ENCODE measurements around the gene DNAJC4. TPM values are rescaled to one million over a fixed set of nuclear protein-coding genes. Genes with fewer than 3 reads are reported as not detected.

Gene DNAJC4
- total RNA-seq (10 to 100 TPM; 28.1 to 39.1 (median 33.0) TPM), polyA plus RNA-seq (100 to 1,000 TPM in 1 of 2 donors, 10 to 100 TPM in 1; 92.9 to 125 TPM)

GRCh38 chr11:64230171-64230984 lies at the start of gene DNAJC4:
Gene DNAJC4, plus strand, starts transcription at chr11:64230548. Its CDS starts 307 bp downstream, at chr11:64230855.
- 0% methylated on average over 61 to 62 of the region's 62 CpGs for WGBS, 2 donors
- DNase-seq (peak; percentile 92 to 96 (median 94)), ATAC-seq (peak; percentile 53 to 73 (median 66)), FAIRE-seq (no peak)
- TF ChIP-seq CTCF (IDR thresholded peaks at IDR 0.05), result no peak
- Histone ChIP-seq H3K9me3 (no peaks in the 10 kb centered on the region), H3K27me3 (no peaks in the 10 kb centered on the region), H3K27ac (peak within 1 kb of the TSS; percentile 86 to 95 (median 90)), H3K4me1 (peaks cover 11 to 40% (median 14%) of the 10 kb centered on the region in 3 donors), H3K36me3 (no peaks in the 10 kb centered on the region), H3K4me3 (peak within 1 kb of the TSS; percentile 50 to 81 (median 68))
- intact Hi-C loops (cut with DNase I), result no loop called here

GRCh38 chr11:64180891-64181290 lies 49.5 kb upstream of the DNAJC4 start:
- intact Hi-C loops (cut with DNase I), result no loop called here
- ATAC-seq, result no peak
- 57 to 58% methylated on average over 5 of the region's 5 CpGs for WGBS, 2 donors

GRCh38 chr11:64181506-64182411 lies 48.6 kb upstream of the DNAJC4 start:
- ATAC-seq (peak; percentile 57 to 67 (median 64)), DNase-seq (peak; percentile 86 to 95 (median 93)), FAIRE-seq (no peak)
- no peaks in the 10 kb centered on the region for H3K9me3 ChIP-seq
- intact Hi-C loops (cut with DNase I), result no loop called here
- H3K36me3 ChIP-seq, result no peaks in the 10 kb centered on the region
- WGBS, 2 donors, result 20 to 26% methylated on average over 15 to 17 of the region's 17 CpGs
- H3K4me3 ChIP-seq, result peak overlapping the region in 1 of 4 donors; percentile 17
- TF ChIP-seq CTCF (IDR thresholded peaks at IDR 0.05), result no peak
- peak overlapping the region; percentile 52 to 87 (median 68) for H3K27ac ChIP-seq
- H3K4me1 ChIP-seq, result peaks cover 19 to 41% (median 34%) of the 10 kb centered on the region in 3 donors
- no peaks in the 10 kb centered on the region for H3K27me3 ChIP-seq

More at GRCh38 chr11:64180891-64181290, 49.5 kb upstream of the DNAJC4 start:
- Histone ChIP-seq H3K4me1 (peaks cover 19 to 41% (median 34%) of the 10 kb centered on the region in 3 donors), H3K9me3 (no peaks in the 10 kb centered on the region), H3K36me3 (no peaks in the 10 kb centered on the region), H3K27ac (peak overlapping the region; percentile 52 to 87 (median 68)), H3K4me3 (no peak overlapping the region), H3K27me3 (no peaks in the 10 kb centered on the region)
- FAIRE-seq, result no peak
- TF ChIP-seq CTCF (IDR thresholded peaks at IDR 0.05), result no peak
- no peak for DNase-seq

GRCh38 chr11:64183890-64184289 lies 46.5 kb upstream of the DNAJC4 start:
- H3K9me3 ChIP-seq, result no peaks in the 10 kb centered on the region
- no peak overlapping the region for H3K4me3 ChIP-seq
- intact Hi-C loops (cut with DNase I), result no loop called here
- no peaks in the 10 kb centered on the region for H3K36me3 ChIP-seq
- 49 to 65% methylated on average over 7 of the region's 7 CpGs for WGBS, 2 donors
- H3K4me1 ChIP-seq, result peaks cover 19 to 41% (median 34%) of the 10 kb centered on the region in 3 donors
- H3K27ac ChIP-seq, result peak overlapping the region in 2 of 4 donors; percentile 99
- no peak for ATAC-seq
- FAIRE-seq, result no peak
- no peaks in the 10 kb centered on the region for H3K27me3 ChIP-seq
- no peak for DNase-seq
- no peak for TF ChIP-seq CTCF (IDR thresholded peaks at IDR 0.05)
